ENCODE measurements around the gene HSD3B7.
A peak's percentile ranks its signal among the peaks of the same experiment; 100 is the strongest.

HSD3B7 gene

DNA sequence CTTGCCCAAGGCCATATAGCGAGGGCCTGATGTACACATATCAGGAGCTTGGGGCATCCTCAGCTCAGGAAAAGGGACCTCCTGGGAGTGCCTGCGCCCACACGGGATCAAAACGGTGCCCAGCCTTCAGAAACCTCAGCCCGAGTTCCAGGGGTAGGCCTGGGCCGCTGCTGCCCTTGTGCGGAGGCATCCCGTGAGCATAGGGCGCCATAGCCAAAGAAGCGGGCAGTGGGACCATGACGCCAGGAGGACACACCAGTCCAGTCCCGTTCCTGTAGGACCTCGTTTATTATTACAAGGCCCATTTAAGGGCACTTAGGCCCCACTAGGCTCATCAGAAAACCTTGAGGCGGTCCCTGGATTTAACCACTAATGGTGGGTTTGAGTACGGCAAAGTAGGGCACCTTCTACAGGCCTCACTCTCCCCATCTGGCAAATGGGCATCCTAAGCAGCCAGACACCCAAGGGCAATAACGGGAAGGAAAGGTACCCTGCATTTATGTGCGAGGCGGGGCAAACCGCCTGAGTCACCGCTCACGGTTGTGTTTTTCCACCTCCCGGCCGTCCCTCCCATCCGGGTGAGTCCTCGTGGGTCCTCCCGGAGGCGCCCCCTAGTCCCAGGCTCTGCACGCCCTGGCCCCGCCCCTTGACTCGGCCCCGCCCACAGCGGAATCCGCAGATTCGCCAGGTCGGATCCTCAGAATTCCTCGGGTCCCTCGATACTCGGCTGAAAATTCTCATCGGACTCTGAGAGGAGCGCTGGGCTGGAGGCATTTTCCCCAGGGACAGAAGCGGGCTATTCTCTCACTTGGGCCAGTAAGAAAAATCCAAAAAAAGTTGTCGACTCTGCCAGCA lies 28.2 kb upstream of the HSD3B7 start:
- DNase-seq (ENCODE audit: low read depth in 2 of 2), result peak; percentile 89 to 91

GRCh38 chr16:30957456-30958174 lies 27.4 kb upstream of the HSD3B7 start, which contains the start of gene SETD1A:
TSS of gene SETD1A (plus strand) at chr16:30957754. CDS start at chr16:30958732, 978 bp downstream.
- DNase-seq (ENCODE audit: low read depth in 2 of 2), result peak; percentile 92 to 98

DNA sequence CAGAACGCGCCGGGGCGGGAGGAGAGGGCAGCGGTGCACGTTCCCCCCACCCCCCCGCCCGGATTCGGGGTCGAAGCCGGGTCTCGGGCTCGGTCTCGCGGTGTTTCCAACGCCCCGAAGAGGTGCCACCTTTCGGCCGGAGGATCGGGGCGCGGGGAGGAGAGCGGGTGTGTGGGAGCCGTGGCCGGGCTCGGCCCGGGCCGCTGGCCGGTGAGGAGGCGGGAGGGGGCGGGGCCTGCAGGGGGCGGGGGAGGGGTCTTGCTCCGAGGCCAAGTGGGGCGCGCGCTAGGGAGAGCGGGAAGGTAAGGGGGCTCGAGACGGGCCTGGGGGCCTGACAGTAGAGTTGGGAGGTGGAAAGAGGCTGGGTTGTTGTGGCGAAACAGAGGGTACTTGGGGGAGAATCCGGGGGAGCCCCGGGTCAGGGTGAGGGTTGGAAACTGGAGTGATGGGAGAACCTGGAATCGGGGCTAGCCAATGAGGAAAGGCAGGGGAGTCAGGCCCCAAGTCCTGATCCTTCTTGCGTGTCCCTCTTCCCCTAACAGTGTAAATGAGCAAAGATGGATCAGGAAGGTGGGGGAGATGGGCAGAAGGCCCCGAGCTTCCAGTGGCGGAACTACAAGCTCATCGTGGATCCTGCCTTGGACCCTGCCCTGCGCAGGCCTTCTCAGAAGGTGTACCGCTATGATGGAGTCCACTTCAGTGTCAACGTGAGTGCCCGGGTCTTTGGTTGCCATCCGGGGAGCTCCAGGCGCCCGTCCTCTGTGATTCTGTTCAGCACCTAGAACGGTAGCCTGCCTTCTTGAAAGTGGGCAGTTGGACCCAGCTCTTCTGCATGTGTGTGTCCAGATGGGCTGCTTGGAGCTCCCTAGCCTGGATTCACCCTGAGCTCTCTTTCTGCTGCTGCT lies 26.6 kb upstream of the HSD3B7 start:
- no peak for DNase-seq (ENCODE audit: low read depth in 2 of 2)

GRCh38 chr16:30961384-30961783 lies 23.6 kb upstream of the HSD3B7 start:
- no peak for DNase-seq (ENCODE audit: low read depth in 2 of 2)

GRCh38 chr16:30963925-30964511 lies 21.0 kb upstream of the HSD3B7 start:
- DNase-seq (ENCODE audit: low read depth in 2 of 2), result no peak

DNA sequence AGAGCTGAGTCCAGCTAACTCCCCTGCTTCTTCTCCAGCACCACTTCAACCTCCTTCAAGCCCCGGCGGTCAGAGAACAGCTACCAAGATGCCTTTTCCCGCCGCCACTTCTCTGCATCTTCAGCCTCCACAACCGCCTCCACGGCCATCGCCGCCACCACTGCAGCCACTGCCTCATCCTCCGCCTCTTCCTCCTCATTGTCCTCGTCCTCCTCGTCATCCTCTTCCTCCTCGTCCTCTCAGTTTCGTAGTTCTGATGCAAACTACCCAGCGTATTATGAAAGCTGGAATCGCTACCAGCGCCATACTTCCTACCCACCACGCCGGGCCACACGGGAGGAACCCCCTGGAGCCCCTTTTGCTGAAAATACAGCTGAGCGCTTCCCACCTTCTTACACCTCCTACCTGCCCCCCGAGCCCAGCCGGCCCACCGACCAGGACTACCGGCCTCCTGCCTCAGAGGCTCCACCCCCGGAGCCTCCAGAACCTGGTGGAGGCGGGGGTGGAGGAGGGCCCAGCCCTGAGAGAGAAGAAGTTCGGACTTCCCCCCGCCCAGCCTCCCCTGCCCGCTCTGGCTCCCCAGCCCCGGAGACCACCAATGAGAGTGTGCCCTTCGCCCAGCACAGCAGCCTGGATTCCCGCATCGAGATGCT lies 20.3 kb upstream of the HSD3B7 start:
- no peak for DNase-seq (ENCODE audit: low read depth in 2 of 2)

GRCh38 chr16:30965436-30965835 lies 19.6 kb upstream of the HSD3B7 start:
- DNase-seq (ENCODE audit: low read depth in 2 of 2), result no peak

DNA sequence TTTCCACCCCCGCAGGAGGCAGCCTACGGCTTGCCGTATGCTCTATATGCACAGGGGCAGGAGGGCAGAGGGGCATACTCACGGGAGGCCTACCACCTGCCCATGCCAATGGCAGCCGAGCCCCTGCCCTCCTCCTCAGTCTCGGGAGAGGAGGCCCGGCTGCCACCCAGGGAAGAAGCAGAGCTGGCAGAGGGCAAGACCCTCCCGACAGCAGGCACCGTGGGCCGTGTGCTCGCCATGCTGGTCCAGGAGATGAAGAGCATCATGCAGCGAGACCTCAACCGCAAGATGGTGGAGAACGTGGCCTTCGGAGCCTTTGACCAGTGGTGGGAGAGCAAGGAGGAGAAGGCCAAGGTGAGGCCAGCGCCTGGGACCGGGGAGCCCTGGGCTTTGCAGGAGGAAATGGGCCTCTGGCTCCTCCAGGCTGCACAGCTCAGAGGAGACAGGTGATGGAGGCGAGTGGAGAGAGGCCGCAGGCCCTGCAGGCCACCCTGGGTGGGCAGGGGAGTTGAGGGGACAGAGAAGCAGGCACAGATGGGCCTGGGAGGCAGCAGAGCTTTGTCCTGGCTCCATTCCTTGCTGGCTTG lies 18.9 kb upstream of the HSD3B7 start:
- no peak for DNase-seq (ENCODE audit: low read depth in 2 of 2)

- no peak for DNase-seq (ENCODE audit: low read depth in 2 of 2)
Measured at GRCh38 chr16:30967795-30968194, 17.2 kb upstream of the HSD3B7 start.

DNA sequence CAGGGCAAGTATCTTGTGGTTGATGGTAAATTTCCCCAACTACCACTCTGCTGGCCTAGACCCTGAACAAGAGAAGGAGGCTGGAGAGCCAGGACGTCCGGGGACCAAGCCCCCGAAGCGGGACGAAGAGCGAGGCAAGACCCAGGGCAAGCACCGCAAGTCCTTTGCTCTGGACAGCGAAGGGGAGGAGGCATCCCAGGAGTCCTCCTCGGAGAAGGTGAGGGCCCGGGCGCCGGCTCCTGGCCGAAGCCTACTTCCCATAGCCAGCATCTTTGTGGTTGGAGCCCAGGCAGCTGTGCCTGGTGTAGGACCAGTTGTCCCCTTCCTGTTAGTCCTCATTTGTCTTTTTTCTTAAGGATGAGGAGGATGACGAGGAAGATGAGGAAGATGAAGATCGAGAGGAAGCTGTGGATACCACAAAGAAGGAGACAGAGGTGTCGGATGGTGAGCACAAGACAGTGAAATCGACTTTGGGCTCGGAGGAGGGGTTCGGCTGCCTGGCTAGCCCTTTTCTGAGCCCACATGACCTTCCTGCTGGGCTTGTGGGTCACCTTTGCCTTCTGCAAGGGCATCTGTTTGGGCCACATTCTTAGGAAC lies 15.7 kb upstream of the HSD3B7 start:
- DNase-seq (ENCODE audit: low read depth in 2 of 2), result no peak

DNA sequence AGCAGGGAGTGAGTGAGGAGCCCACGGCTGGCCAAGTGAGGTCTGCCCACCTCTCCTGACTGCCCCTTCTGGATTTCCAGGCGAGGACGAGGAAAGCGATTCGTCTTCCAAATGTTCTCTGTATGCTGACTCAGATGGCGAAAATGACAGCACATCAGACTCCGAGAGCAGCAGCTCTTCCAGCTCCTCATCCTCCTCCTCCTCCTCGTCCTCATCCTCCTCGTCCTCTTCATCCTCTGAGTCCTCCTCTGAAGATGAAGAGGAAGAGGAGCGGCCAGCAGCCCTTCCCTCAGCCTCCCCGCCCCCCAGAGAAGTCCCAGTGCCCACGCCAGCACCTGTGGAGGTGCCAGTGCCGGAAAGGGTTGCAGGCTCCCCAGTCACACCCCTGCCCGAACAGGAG lies 13.7 kb upstream of the HSD3B7 start:
- no peak for DNase-seq (ENCODE audit: low read depth in 2 of 2)

- DNase-seq (ENCODE audit: low read depth in 2 of 2), result no peak
Measured at GRCh38 chr16:30972872-30973271, 12.1 kb upstream of the HSD3B7 start.

- no peak for DNase-seq (ENCODE audit: low read depth in 2 of 2)
Measured at GRCh38 chr16:30974348-30974747, 10.7 kb upstream of the HSD3B7 start.

GRCh38 chr16:30976486-30976885 lies 8.5 kb upstream of the HSD3B7 start:
- DNase-seq (ENCODE audit: low read depth in 2 of 2), result no peak

DNA sequence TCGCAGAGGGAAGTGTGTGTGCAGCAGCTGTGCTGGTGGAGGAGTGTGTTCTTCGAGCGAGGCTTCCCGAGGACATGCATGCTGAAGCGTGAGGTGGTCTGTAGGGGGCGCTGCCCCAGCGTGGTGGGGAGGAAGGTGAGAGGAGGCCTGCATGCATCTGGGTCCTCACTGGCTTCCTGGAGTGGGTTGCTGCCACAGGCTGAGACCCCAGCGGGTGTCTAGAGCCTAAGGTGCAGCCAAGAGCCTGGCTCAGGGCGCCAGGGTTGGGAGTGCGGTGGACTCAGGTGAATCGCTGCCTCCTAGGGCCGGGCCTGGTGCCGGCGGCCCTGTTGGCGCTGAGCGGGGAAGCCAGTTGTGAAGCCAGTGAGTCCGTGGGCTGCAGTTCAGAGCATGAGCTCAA lies 7.5 kb upstream of the HSD3B7 start:
- DNase-seq (ENCODE audit: low read depth in 2 of 2), result peak in 1 of 2 donors; percentile 19

- no peak for DNase-seq (ENCODE audit: low read depth in 2 of 2)
Measured at GRCh38 chr16:30979170-30980022, 5.6 kb upstream of the HSD3B7 start.

GRCh38 chr16:30980023-30980371 lies 5.0 kb upstream of the HSD3B7 start:
- no peak for DNase-seq (ENCODE audit: low read depth in 2 of 2)

DNA sequence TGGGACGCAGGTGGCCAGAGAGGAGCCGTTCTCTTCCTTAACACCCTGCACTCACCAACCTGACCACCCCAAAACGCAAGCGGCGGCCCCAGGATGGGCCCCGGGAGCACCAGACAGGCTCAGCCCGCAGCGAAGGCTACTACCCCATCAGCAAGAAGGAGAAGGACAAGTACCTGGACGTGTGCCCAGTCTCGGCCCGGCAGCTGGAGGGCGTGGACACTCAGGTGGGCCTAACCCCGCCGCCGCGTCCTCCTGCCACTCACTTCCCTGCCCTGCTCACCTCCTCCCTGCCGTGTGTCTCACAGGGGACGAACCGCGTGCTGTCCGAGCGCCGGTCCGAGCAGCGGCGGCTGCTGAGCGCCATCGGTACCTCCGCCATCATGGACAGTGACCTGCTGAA lies 4.6 kb upstream of the HSD3B7 start:
- DNase-seq (ENCODE audit: low read depth in 2 of 2), result no peak

DNA sequence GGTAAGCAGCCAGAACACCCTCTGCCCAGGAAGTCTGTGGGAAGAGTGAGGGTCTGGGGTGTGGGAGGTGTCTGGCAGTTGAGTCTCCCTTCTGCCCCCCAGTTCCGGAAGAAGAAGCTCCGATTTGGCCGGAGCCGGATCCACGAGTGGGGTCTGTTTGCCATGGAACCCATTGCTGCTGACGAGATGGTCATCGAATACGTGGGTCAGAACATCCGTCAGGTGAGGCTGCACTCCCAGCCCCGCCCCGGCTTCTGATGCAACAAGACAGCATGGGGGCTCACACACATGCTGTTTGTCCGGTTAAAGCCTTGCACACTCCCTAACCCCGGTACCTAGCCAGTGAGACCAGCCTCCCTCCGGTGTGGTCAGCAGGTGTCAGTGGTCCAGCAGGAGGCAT lies 4.0 kb upstream of the HSD3B7 start:
- DNase-seq (ENCODE audit: low read depth in 2 of 2), result no peak
